Cardiac muscle cell (in vitro differentiated cells and primary cell): ENCODE results near the gene PCDH9. TPM values are rescaled to one million over a fixed set of nuclear protein-coding genes. Genes with fewer than 3 reads are reported as not detected.
A peak's percentile ranks its signal among the peaks of the same experiment; 100 is the strongest.

Source experiments
- DNase-seq, 2 donors: peaks; one replicate each; pipeline versions ENCODE4 v3.0.0 to v3.0.0-alpha.2; 2010 to 2017; ENCODE audit warnings: low read depth in 1 of 2, low spot score in 1 of 2
- H3K27ac ChIP-seq: fragments of 200-600 bp; sonication (generic); 2 replicates; pipeline ENCODE4 v1.5.1; 2016
- H3K27me3 ChIP-seq: fragments of 200-600 bp; sonication (generic); 2 replicates; pipeline ENCODE4 v1.6.0; 2016; ENCODE audit warnings: control low read depth
- H3K36me3 ChIP-seq: fragments of 200-600 bp; sonication (generic); 2 replicates; pipeline ENCODE4 v1.5.1; 2016; ENCODE audit warnings: control low read depth
- H3K4me1 ChIP-seq: fragments of 200-600 bp; sonication (generic); 2 replicates; pipeline ENCODE4 v1.8.1; 2017; ENCODE audit warnings: low read depth, mild to moderate bottlenecking, mixed run types
- H3K4me3 ChIP-seq: fragments of 200-600 bp; sonication (generic); 2 replicates; pipeline ENCODE4 v1.5.1; 2016; ENCODE audit warnings: mild to moderate bottlenecking
- H3K9me3 ChIP-seq: fragments of 200-600 bp; sonication (generic); 2 replicates; pipeline ENCODE4 v1.5.1; 2017; ENCODE audit warnings: low read depth, mild to moderate bottlenecking, control low read depth
- CTCF ChIP-seq: IDR thresholded peaks from 2 replicates; pipeline ENCODE4 v1.5.1; 2012; ENCODE audit warnings: low read depth, mild to moderate bottlenecking, low read length
- polyA plus RNA-seq: library from polyadenylated mRNA; unstranded; fragments of >200 nt; fragmentation: Nextera tagmentation; extraction: Ambion mirVana; gene quantifications from 2 replicates; pipeline ENCODE4 v1.2.1, GENCODE V29; 2016
- total RNA-seq: library from RNA; depleted of rRNA; stranded (reverse); fragments of >200 nt; gene quantifications from 2 replicates; pipeline ENCODE4 v1.2.3, GENCODE V29; 2016

The PCDH9 gene
- total and polyA plus RNA-seq, 2 experiments from 2014 or later: 1.6 to 2.3 TPM

- Histone ChIP-seq H3K4me1 (no peaks in the 10 kb centered on the region), H3K27ac (no peak overlapping the region), H3K4me3 (no peak overlapping the region), H3K36me3 (no peaks in the 10 kb centered on the region), H3K27me3 (no peaks in the 10 kb centered on the region), H3K9me3 (no peaks in the 10 kb centered on the region)
- no peak for TF ChIP-seq CTCF
- no peak for DNase-seq
Observed at GRCh38 chr13:66430728-66431127, 799.4 kb downstream of the PCDH9 start.

- no peaks in the 10 kb centered on the region for H3K27me3 ChIP-seq
Observed at GRCh38 chr13:66430269-66430668, 799.9 kb downstream of the PCDH9 start.

GRCh38 chr13:66429156-66429555 is 801.0 kb downstream of the PCDH9 start:
- TF ChIP-seq CTCF: no peak
- no peak overlapping the region for H3K4me3 ChIP-seq
- no peaks in the 10 kb centered on the region for H3K36me3 ChIP-seq
- DNase-seq: no peak
- H3K27me3 ChIP-seq: no peaks in the 10 kb centered on the region
- H3K9me3 ChIP-seq: no peaks in the 10 kb centered on the region
- no peaks in the 10 kb centered on the region for H3K4me1 ChIP-seq
- H3K27ac ChIP-seq: no peak overlapping the region

More at GRCh38 chr13:66430269-66430668, 799.9 kb downstream of the PCDH9 start:
- Histone ChIP-seq H3K27ac (no peak overlapping the region), H3K36me3 (no peaks in the 10 kb centered on the region), H3K4me3 (no peak overlapping the region), H3K4me1 (no peaks in the 10 kb centered on the region), H3K9me3 (no peaks in the 10 kb centered on the region)
- TF ChIP-seq CTCF: no peak
- no peak for DNase-seq

DNA sequence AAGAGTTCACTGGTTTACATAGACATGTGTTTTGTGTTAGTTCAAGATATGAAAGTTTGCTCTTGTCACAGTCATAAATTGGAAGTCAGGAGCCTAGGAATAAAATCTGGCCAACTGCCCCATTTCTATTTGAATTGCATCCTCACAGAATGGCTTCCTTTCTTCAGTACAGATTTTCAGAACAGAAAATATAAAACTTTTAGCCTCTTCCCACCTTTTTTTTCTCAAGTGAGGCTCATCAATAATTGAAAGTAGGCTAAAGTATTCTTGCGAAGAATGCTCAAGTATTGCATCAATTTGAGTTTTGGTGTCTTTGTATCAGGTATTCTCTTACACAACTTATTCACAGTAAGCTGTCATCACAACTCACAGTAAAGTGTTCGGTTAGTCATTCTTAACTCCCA is 802.7 kb downstream of the PCDH9 start:
- Histone ChIP-seq H3K27ac (no peak overlapping the region), H3K36me3 (no peaks in the 10 kb centered on the region), H3K4me1 (no peaks in the 10 kb centered on the region), H3K9me3 (no peaks in the 10 kb centered on the region), H3K4me3 (no peak overlapping the region), H3K27me3 (no peaks in the 10 kb centered on the region)
- peak in 1 of 2 donors; percentile 33 for DNase-seq
- TF ChIP-seq CTCF: no peak

- TF ChIP-seq CTCF: no peak
- H3K27me3 ChIP-seq: no peaks in the 10 kb centered on the region
- DNase-seq: no peak
- H3K36me3 ChIP-seq: no peaks in the 10 kb centered on the region
- no peaks in the 10 kb centered on the region for H3K4me1 ChIP-seq
- H3K27ac ChIP-seq: no peak overlapping the region
- no peaks in the 10 kb centered on the region for H3K9me3 ChIP-seq
- H3K4me3 ChIP-seq: no peak overlapping the region
Observed at GRCh38 chr13:66425741-66426140, 804.4 kb downstream of the PCDH9 start.

- H3K4me3 ChIP-seq: no peak overlapping the region
- no peaks in the 10 kb centered on the region for H3K9me3 ChIP-seq
- TF ChIP-seq CTCF: no peak
- peak in 1 of 2 donors; percentile 71 for DNase-seq
- H3K27me3 ChIP-seq: no peaks in the 10 kb centered on the region
- H3K36me3 ChIP-seq: no peaks in the 10 kb centered on the region
- no peaks in the 10 kb centered on the region for H3K4me1 ChIP-seq
- no peak overlapping the region for H3K27ac ChIP-seq
Observed at GRCh38 chr13:66424422-66424821, 805.7 kb downstream of the PCDH9 start.
